Mesendoderm (in vitro differentiated cells): Measurements from ENCODE around the gene APP.

Experiments used
- DNase-seq: peaks from one replicate; pipeline ENCODE4 v3.0.0; 2013
- H2AK5ac ChIP-seq: 2 replicates; pipeline ENCODE4 v1.6.1; 2013; ENCODE audit warnings: low read length, inconsistent platforms
- H2BK120ac ChIP-seq: 2 replicates; pipeline ENCODE4 v1.6.1; 2013; ENCODE audit warnings: low read depth, mild to moderate bottlenecking, low read length, moderate library complexity, mixed read lengths
- H2BK15ac ChIP-seq: replicated peaks from 2 replicates; pipeline ENCODE4 v1.6.1; 2013; ENCODE audit warnings: low read depth, mild to moderate bottlenecking, moderate library complexity
- H2BK5ac ChIP-seq: 2 replicates; pipeline ENCODE4 v1.6.1; 2013; ENCODE audit warnings: low read length, inconsistent platforms
- H3K18ac ChIP-seq: 2 replicates; pipeline ENCODE4 v1.6.1; 2013; ENCODE audit warnings: mild to moderate bottlenecking, low read length, mixed read lengths
- H3K23ac ChIP-seq: one replicate; pipeline ENCODE4 v1.6.1; 2013; ENCODE audit warnings: low read length
- H3K27ac ChIP-seq: 2 replicates; pipeline ENCODE4 v1.5.1; 2013; ENCODE audit warnings: low read depth, mild to moderate bottlenecking, inconsistent platforms, low read length, moderate library complexity
- H3K27me3 ChIP-seq: 2 replicates; pipeline ENCODE4 v1.6.1; 2013; ENCODE audit warnings: low read length, control low read depth, mild to moderate bottlenecking, inconsistent platforms; ENCODE audit not compliant: insufficient read depth, poor library complexity
- H3K36me3 ChIP-seq: 2 replicates; pipeline ENCODE4 v1.6.1; 2013; ENCODE audit warnings: low read length, inconsistent platforms; ENCODE audit not compliant: control insufficient read depth, insufficient read depth
- H3K4ac ChIP-seq: one replicate; pipeline ENCODE4 v1.6.1; 2013; ENCODE audit warnings: low read depth, mild to moderate bottlenecking, low read length, moderate library complexity
- H3K4me1 ChIP-seq: 2 replicates; pipeline ENCODE4 v1.6.1; 2013; ENCODE audit warnings: low read depth, low read length, inconsistent platforms; ENCODE audit not compliant: control insufficient read depth
- H3K4me2 ChIP-seq: 2 replicates; pipeline ENCODE4 v1.6.1; 2013; ENCODE audit warnings: low read length
- H3K4me3 ChIP-seq: 2 replicates; pipeline ENCODE4 v1.5.1; 2013; ENCODE audit warnings: mild to moderate bottlenecking, low read length
- H3K56ac ChIP-seq: one replicate; pipeline ENCODE4 v1.6.1; 2013; ENCODE audit warnings: low read length
- H3K79me1 ChIP-seq: 2 replicates; pipeline ENCODE4 v1.6.1; 2013; ENCODE audit warnings: low read length, inconsistent platforms
- H3K79me2 ChIP-seq: 2 replicates; pipeline ENCODE4 v1.6.1; 2013; ENCODE audit warnings: mild to moderate bottlenecking, low read length; ENCODE audit not compliant: control insufficient read depth, insufficient read depth
- H3K9ac ChIP-seq: 2 replicates; pipeline ENCODE4 v1.6.1; 2013; ENCODE audit warnings: low read length, inconsistent platforms
- H4K5ac ChIP-seq: one replicate; pipeline ENCODE4 v1.6.1; 2013; ENCODE audit warnings: low read length
- H4K8ac ChIP-seq: one replicate; pipeline ENCODE4 v1.6.1; 2013; ENCODE audit warnings: low read depth, mild to moderate bottlenecking, control low read depth, low read length, moderate library complexity
- WGBS: extraction: QIAGEN DNeasy Blood & Tissue Kit; methylation state at CpG from one replicate; pipeline ENCODE4 v1.1.7; 2013; ENCODE audit warnings: low lambda C conversion rate, missing lambda C conversion rate; ENCODE audit not compliant: insufficient coverage; ENCODE audit errors: extremely low coverage; 5-methylcytosine and 5-hydroxymethylcytosine counted together

Gene APP

DNA sequence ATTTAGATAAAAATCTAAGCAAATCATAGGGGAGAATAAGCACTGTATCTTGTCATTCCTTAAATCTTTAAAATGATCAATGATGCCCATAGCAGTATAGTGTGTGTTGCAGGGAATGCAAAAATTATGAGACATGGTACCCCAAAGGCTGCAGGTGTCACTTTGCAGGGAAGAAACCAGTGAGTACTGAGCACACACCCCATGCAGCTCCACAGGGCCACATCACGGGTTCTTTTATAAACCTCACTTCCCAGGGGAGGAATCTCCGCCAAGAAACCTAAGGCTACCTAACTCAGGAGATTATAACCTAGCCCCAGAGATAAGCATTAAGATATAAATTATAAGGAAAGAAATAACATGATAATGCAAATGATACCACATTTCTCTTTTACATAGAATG lies 115.6 kb downstream of the APP start:
- Histone ChIP-seq H3K18ac (no peak overlapping the region), H3K4me1 (peaks cover 2% of the 10 kb centered on the region), H3K36me3 (no peaks in the 10 kb centered on the region), H2AK5ac (no peak overlapping the region), H3K4me2 (no peak overlapping the region), H2BK5ac (no peak overlapping the region), H3K4me3 (no peak overlapping the region), H3K56ac (no peak overlapping the region), H4K8ac (no peak overlapping the region), H3K27ac (no peak overlapping the region), H3K23ac (no peak overlapping the region), H3K79me1 (peaks cover 13% of the 10 kb centered on the region), H4K5ac (no peak overlapping the region), H3K79me2 (peaks cover 40% of the 10 kb centered on the region), H3K27me3 (no peaks in the 10 kb centered on the region), H3K9ac (no peak overlapping the region), H2BK120ac (no peak overlapping the region), H2BK15ac (no peak overlapping the region), H3K4ac (no peak overlapping the region)
- WGBS = no CpG with 5 or more reads among the region's 2 CpGs
- no peak for DNase-seq

- H2BK120ac ChIP-seq = no peak overlapping the region
- H4K8ac ChIP-seq = no peak overlapping the region
- H3K27me3 ChIP-seq = no peaks in the 10 kb centered on the region
- H3K4me2 ChIP-seq = no peak overlapping the region
- peaks cover 4% of the 10 kb centered on the region for H3K79me1 ChIP-seq
- peaks cover 27% of the 10 kb centered on the region for H3K79me2 ChIP-seq
- no CpG with 5 or more reads among the region's 2 CpGs for WGBS
- H4K5ac ChIP-seq = no peak overlapping the region
- no peak overlapping the region for H3K56ac ChIP-seq
- no peak overlapping the region for H3K4me3 ChIP-seq
- no peak for DNase-seq
- H3K4ac ChIP-seq = no peak overlapping the region
- no peaks in the 10 kb centered on the region for H3K36me3 ChIP-seq
- H3K23ac ChIP-seq = no peak overlapping the region
- peaks cover 2% of the 10 kb centered on the region for H3K4me1 ChIP-seq
- H2BK15ac ChIP-seq = no peak overlapping the region
- no peak overlapping the region for H2AK5ac ChIP-seq
- no peak overlapping the region for H3K27ac ChIP-seq
- H2BK5ac ChIP-seq = no peak overlapping the region
- H3K9ac ChIP-seq = no peak overlapping the region
- H3K18ac ChIP-seq = no peak overlapping the region
Observed at GRCh38 chr21:26052057-26052456, 118.5 kb downstream of the APP start.

DNA sequence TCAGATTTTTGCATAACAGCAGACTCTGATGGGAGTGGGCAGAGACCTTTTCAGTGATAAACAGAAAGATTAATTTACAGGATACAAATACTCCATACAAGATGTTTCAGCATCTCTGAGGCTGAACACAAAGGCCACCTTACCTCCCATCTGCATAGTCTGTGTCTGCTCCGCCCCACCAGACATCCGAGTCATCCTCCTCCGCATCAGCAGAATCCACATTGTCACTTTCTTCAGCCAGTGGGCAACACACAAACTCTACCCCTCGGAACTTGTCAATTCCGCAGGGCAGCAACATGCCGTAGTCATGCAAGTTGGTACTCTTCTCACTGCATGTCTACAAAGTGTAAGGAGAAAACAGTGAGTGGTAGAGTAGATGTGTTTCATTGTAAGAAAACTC lies 119.7 kb downstream of the APP start:
- no peaks in the 10 kb centered on the region for H3K36me3 ChIP-seq
- no CpG with 5 or more reads among the region's 6 CpGs for WGBS

GRCh38 chr21:26049803-26050202 lies 120.8 kb downstream of the APP start:
- no peak overlapping the region for H4K5ac ChIP-seq
- H2BK5ac ChIP-seq = no peak overlapping the region
- H3K79me2 ChIP-seq = peaks cover 19% of the 10 kb centered on the region
- WGBS = no CpG with 5 or more reads among the region's 1 CpG
- H3K27ac ChIP-seq = no peak overlapping the region
- H3K9ac ChIP-seq = no peak overlapping the region
- no peak for DNase-seq
- peaks cover 2% of the 10 kb centered on the region for H3K36me3 ChIP-seq
- H3K4me2 ChIP-seq = no peak overlapping the region
- peak overlapping the region; percentile 41 for H3K18ac ChIP-seq
- no peaks in the 10 kb centered on the region for H3K27me3 ChIP-seq
- no peak overlapping the region for H3K56ac ChIP-seq
- H3K4me1 ChIP-seq = peaks cover 2% of the 10 kb centered on the region
- no peak overlapping the region for H3K4me3 ChIP-seq
- H2BK15ac ChIP-seq = no peak overlapping the region
- peaks cover 7% of the 10 kb centered on the region for H3K79me1 ChIP-seq
- H2BK120ac ChIP-seq = no peak overlapping the region
- H3K4ac ChIP-seq = no peak overlapping the region
- H3K23ac ChIP-seq = no peak overlapping the region
- no peak overlapping the region for H2AK5ac ChIP-seq
- H4K8ac ChIP-seq = no peak overlapping the region

More for the DNA sequence above, 119.7 kb downstream of the APP start:
- no peak overlapping the region for H3K23ac ChIP-seq
- H4K8ac ChIP-seq = no peak overlapping the region
- H3K56ac ChIP-seq = no peak overlapping the region
- H3K79me1 ChIP-seq = peaks cover 4% of the 10 kb centered on the region
- H3K27me3 ChIP-seq = no peaks in the 10 kb centered on the region
- no peak overlapping the region for H3K9ac ChIP-seq
- H3K79me2 ChIP-seq = peaks cover 24% of the 10 kb centered on the region
- H2BK5ac ChIP-seq = no peak overlapping the region
- no peak overlapping the region for H3K4me3 ChIP-seq
- no peak overlapping the region for H2AK5ac ChIP-seq
- H4K5ac ChIP-seq = no peak overlapping the region
- peak; percentile 87 for DNase-seq
- no peak overlapping the region for H3K4ac ChIP-seq
- no peak overlapping the region for H2BK120ac ChIP-seq
- H3K4me2 ChIP-seq = no peak overlapping the region
- H3K4me1 ChIP-seq = peaks cover 2% of the 10 kb centered on the region
- H3K27ac ChIP-seq = no peak overlapping the region
- H2BK15ac ChIP-seq = no peak overlapping the region
- no peak overlapping the region for H3K18ac ChIP-seq

GRCh38 chr21:26047279-26047967 lies 123.1 kb downstream of the APP start:
- Histone ChIP-seq H2BK15ac (no peak overlapping the region), H2AK5ac (no peak overlapping the region), H3K79me1 (peaks cover 6% of the 10 kb centered on the region), H3K56ac (no peak overlapping the region), H3K27me3 (no peaks in the 10 kb centered on the region), H3K27ac (no peak overlapping the region), H3K18ac (no peak overlapping the region), H2BK5ac (no peak overlapping the region), H3K36me3 (peaks cover 2% of the 10 kb centered on the region), H3K4me1 (peaks cover 2% of the 10 kb centered on the region), H3K4me3 (no peak overlapping the region), H3K9ac (no peak overlapping the region), H3K79me2 (peaks cover 12% of the 10 kb centered on the region), H2BK120ac (no peak overlapping the region), H3K23ac (no peak overlapping the region), H4K5ac (no peak overlapping the region), H3K4me2 (no peak overlapping the region), H4K8ac (no peak overlapping the region), H3K4ac (no peak overlapping the region)
- no peak for DNase-seq
- no CpG with 5 or more reads among the region's 7 CpGs for WGBS

GRCh38 chr21:26043891-26044290 lies 126.7 kb downstream of the APP start:
- H3K4me3 ChIP-seq = no peak overlapping the region
- H3K27ac ChIP-seq = no peak overlapping the region
- H3K4ac ChIP-seq = no peak overlapping the region
- no peak overlapping the region for H2AK5ac ChIP-seq
- no peak overlapping the region for H3K4me2 ChIP-seq
- H3K36me3 ChIP-seq = peaks cover 2% of the 10 kb centered on the region
- no peaks in the 10 kb centered on the region for H3K4me1 ChIP-seq
- no peak overlapping the region for H4K5ac ChIP-seq
- no peak overlapping the region for H2BK15ac ChIP-seq
- no peak overlapping the region for H2BK120ac ChIP-seq
- peaks cover 9% of the 10 kb centered on the region for H3K79me2 ChIP-seq
- H3K56ac ChIP-seq = no peak overlapping the region
- peaks cover 3% of the 10 kb centered on the region for H3K79me1 ChIP-seq
- H3K23ac ChIP-seq = no peak overlapping the region
- H2BK5ac ChIP-seq = no peak overlapping the region
- no peak overlapping the region for H3K18ac ChIP-seq
- no peak for DNase-seq
- H3K27me3 ChIP-seq = no peaks in the 10 kb centered on the region
- WGBS = no CpG with 5 or more reads among the region's 3 CpGs
- no peak overlapping the region for H4K8ac ChIP-seq
- H3K9ac ChIP-seq = no peak overlapping the region
